ENCODE results near the gene PXT1. TPM values are rescaled to one million over a fixed set of nuclear protein-coding genes. Genes with fewer than 3 reads are reported as not detected.
A peak's percentile ranks its signal among the peaks of the same experiment; 100 is the strongest.
"Not testable (repeated sequence)": the region's sequence is repeated elsewhere in the genome, so short reads cannot be mapped to it uniquely, and the experiment has no call there.

The PXT1 gene
- total and polyA plus RNA-seq, 7 experiments from 2014 or later: 0.15 to 0.64 (median 0.32) TPM; not detected in 2

DNA sequence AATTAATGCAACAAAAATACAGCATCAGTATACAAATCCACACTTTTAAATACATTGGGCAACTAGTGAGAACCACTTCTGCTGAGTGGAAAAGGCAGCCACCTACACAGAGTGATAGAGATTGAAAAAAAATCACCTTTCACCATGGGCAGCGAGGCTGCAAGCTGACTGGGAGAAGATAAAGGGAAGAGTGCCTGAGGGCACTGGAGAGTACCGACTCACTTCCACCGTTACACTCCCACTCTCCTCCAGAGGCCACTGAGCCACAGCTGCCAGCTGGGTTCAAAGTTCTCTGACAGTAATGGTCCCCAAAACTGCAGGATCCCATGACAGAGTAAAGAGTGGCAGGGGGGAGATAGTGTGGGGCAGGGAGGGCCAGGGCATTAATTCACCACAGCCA, 24.1 kb downstream of the PXT1 start:
- Histone ChIP-seq H3K27me3 (ENCODE audit: control insufficient read depth in 2 of 2, insufficient read depth in 2 of 2, low read length in 2 of 2) (no peaks in the 10 kb centered on the region), H3K4me1 (ENCODE audit: control insufficient read depth in 2 of 2, insufficient read depth in 2 of 2, low read length in 2 of 2) (peaks cover 0 to 6% of the 10 kb centered on the region in 2 donors), H3K4me3 (ENCODE audit: low read length) (no peak overlapping the region), H3K9me3 (ENCODE audit: control insufficient read depth in 2 of 3, low read length in 3 of 3) (no peaks in the 10 kb centered on the region), H3K36me3 (ENCODE audit: control insufficient read depth in 2 of 3, insufficient read depth in 3 of 3, low read length in 3 of 3) (no peaks in the 10 kb centered on the region), H3K27ac (ENCODE audit: low read depth, low read length) (no peak overlapping the region)
- no peak for DNase-seq
- Mint-ChIP-seq H3K4me3 (no peak overlapping the region), H3K9me3 (peaks cover 0 to 2% (median 0%) of the 10 kb centered on the region in 11 donors), H3K36me3 (no peaks in the 10 kb centered on the region), H3K4me1 (peaks cover 6 to 15% (median 12%) of the 10 kb centered on the region in 7 donors), H3K27me3 (peaks cover 0 to 9% (median 0%) of the 10 kb centered on the region in 5 donors), H3K27ac (no peak overlapping the region)
- intact Hi-C loops (cut with micrococcal nuclease): no loop called here
- ChIA-PET POLR2A (interaction anchor here (0.7 to 1.6 kb wide), 4 partner anchors 135 to 180 kb away, joined by 3 to 4 read pairs (median 4); no protein-coding TSS in a partner anchor), CTCF (interaction anchor here (1.0 kb wide), 1 partner anchor 260 kb away, joined by 3 read pairs; the partner anchor contains the start of gene CDKN1A)
- ATAC-seq: no peak

DNA sequence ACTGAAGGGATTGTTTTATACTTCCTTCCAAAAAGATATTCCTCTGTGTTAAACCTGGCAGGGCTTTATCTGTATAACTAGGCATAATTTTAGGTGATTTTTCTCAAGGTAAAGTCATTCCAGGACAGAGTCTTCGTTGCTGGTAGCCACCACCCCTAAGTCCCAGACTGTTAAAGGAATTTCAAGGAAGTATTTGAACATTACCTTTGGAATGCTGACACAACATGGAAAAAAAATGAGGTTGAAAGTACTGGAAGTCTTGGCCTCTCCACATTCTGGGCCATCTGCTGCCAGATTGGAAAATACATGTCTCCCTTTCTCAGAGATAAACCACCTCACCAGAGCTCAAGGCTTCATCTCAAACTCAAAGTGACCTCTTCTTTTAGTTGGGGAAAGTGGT, 28.2 kb downstream of the PXT1 start:
- ChIA-PET CTCF (interaction anchor here (0.6 kb wide), 1 partner anchor 139 kb away, joined by 3 read pairs; no protein-coding TSS in a partner anchor), POLR2A (no interaction called here)
- H3K9me3 Mint-ChIP-seq: peaks cover 0 to 13% (median 5%) of the 10 kb centered on the region in 11 donors

DNA sequence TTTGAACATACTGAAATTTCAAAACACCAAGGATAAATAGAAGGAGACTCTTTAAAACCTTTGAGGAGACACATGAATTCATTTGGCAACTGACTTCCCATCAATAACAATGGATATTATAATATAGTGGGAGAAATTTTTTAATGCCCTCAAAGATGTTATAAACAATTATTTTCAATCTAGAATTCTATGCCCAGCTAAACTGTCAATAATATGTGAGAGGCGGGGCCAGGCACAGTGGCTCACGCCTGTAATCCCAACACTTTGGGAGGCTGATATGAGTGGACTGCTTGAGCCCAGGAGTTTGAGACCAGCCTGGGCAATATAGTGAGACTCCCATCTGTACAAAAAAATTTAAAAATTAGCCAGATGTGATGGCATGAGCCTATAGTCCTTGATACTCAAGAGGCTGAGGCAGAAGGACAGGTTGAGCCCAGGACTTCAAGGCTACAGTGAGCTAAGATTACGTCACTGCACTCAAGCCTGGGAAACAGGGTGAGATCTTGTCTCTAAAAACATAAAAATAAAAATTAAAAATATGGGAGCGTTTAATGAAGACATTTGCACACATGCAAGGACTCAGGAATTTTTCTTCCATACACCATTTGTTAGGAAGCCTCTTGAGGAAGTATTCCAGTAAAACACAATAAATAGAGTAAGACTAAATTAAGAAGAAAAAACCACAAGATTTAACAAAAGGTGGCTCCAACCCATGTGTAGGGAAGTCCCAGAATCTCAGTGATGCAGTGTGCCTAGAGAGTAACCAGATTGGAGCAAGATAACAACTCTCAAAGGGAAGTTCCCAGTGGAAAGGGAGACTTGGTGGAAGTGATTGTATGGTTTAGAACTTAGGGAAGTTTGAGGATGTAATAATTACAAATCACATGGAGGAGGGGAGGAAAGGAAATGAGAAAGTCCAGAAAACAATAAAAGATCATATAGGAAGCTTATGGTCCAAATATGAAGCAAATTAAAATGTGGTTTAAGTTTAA, 28.9 kb downstream of the PXT1 start:
- H3K27me3 Mint-ChIP-seq: peaks cover 0 to 28% (median 0%) of the 10 kb centered on the region in 5 donors
- peak overlapping the region in 1 of 10 donors; percentile 14 for H3K4me3 Mint-ChIP-seq
- intact Hi-C loops (cut with micrococcal nuclease): no loop called here
- H3K9me3 Mint-ChIP-seq: peaks cover 0 to 13% (median 5%) of the 10 kb centered on the region in 11 donors
- H3K36me3 Mint-ChIP-seq: peaks cover 0 to 5% (median 4%) of the 10 kb centered on the region in 5 donors
- H3K27me3 ChIP-seq (ENCODE audit: control insufficient read depth in 2 of 2, insufficient read depth in 2 of 2, low read length in 2 of 2): no peaks in the 10 kb centered on the region
- ChIA-PET POLR2A (no interaction called here), CTCF (interaction anchor here (0.6 kb wide), 1 partner anchor 140 kb away, joined by 3 read pairs; no protein-coding TSS in a partner anchor)
- H3K4me1 Mint-ChIP-seq: no peaks in the 10 kb centered on the region
- H3K27ac Mint-ChIP-seq: peak overlapping the region in 1 of 9 donors; percentile 3
- H3K36me3 ChIP-seq (ENCODE audit: control insufficient read depth in 2 of 3, insufficient read depth in 3 of 3, low read length in 3 of 3): no peaks in the 10 kb centered on the region
- ATAC-seq (no peak), DNase-seq (no peak)
- no peak overlapping the region for H3K27ac ChIP-seq (ENCODE audit: low read depth, low read length)
- no peak overlapping the region for H3K4me3 ChIP-seq (ENCODE audit: low read length)
- H3K9me3 ChIP-seq (ENCODE audit: control insufficient read depth in 2 of 3, low read length in 3 of 3): no peaks in the 10 kb centered on the region
- no peaks in the 10 kb centered on the region for H3K4me1 ChIP-seq (ENCODE audit: control insufficient read depth in 2 of 2, insufficient read depth in 2 of 2, low read length in 2 of 2)

More for the DNA sequence above, 28.2 kb downstream of the PXT1 start:
- Histone ChIP-seq H3K4me1 (ENCODE audit: control insufficient read depth in 2 of 2, insufficient read depth in 2 of 2, low read length in 2 of 2) (no peaks in the 10 kb centered on the region), H3K9me3 (ENCODE audit: control insufficient read depth in 2 of 3, low read length in 3 of 3) (no peaks in the 10 kb centered on the region), H3K27ac (ENCODE audit: low read depth, low read length) (no peak overlapping the region), H3K36me3 (ENCODE audit: control insufficient read depth in 2 of 3, insufficient read depth in 3 of 3, low read length in 3 of 3) (no peaks in the 10 kb centered on the region), H3K4me3 (ENCODE audit: low read length) (no peak overlapping the region), H3K27me3 (ENCODE audit: control insufficient read depth in 2 of 2, insufficient read depth in 2 of 2, low read length in 2 of 2) (no peaks in the 10 kb centered on the region)
- no peak overlapping the region for H3K4me3 Mint-ChIP-seq
- ATAC-seq (no peak), DNase-seq (no peak)
- intact Hi-C loops (cut with micrococcal nuclease): no loop called here
- H3K27me3 Mint-ChIP-seq: peaks cover 0 to 23% (median 0%) of the 10 kb centered on the region in 5 donors
- H3K27ac Mint-ChIP-seq: no peak overlapping the region
- peaks cover 0 to 5% (median 4%) of the 10 kb centered on the region in 5 donors for H3K36me3 Mint-ChIP-seq
- H3K4me1 Mint-ChIP-seq: no peaks in the 10 kb centered on the region

DNA sequence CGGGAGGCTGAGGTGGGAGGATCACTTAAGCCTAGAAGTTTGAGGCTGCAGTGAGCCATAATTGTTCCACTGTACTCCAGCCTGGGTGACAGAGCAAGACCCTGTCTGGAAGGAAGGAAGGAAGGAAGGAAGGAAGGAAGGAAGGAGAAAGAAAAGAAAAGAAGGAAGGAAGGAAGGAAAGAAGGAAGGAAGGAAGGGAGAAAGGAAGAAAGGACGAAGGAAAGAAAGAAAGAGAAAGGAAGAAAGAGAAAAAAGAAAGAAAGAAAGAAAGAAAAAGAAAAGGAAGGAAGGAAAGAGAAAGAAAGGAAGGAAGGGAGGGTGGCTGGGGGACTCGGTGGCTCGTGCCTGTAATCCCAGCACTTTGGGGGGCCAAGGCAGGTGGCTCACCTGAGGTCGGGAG, 32.9 kb downstream of the PXT1 start:
- H3K4me3 Mint-ChIP-seq; H3K4me1 Mint-ChIP-seq; H3K36me3 ChIP-seq (ENCODE audit: control insufficient read depth in 2 of 3, insufficient read depth in 3 of 3, low read length in 3 of 3); ATAC-seq; H3K4me1 ChIP-seq (ENCODE audit: control insufficient read depth in 2 of 2, insufficient read depth in 2 of 2, low read length in 2 of 2); CTCF ChIA-PET; H3K36me3 Mint-ChIP-seq; H3K9me3 ChIP-seq (ENCODE audit: control insufficient read depth in 2 of 3, low read length in 3 of 3); H3K27me3 ChIP-seq (ENCODE audit: control insufficient read depth in 2 of 2, insufficient read depth in 2 of 2, low read length in 2 of 2); H3K27ac ChIP-seq (ENCODE audit: low read depth, low read length); H3K4me3 ChIP-seq (ENCODE audit: low read length); DNase-seq; POLR2A ChIA-PET; intact Hi-C loops (cut with micrococcal nuclease): not testable (repeated sequence)
- H3K9me3 Mint-ChIP-seq: peaks cover 0 to 13% (median 5%) of the 10 kb centered on the region in 11 donors
- peaks cover 0 to 37% (median 0%) of the 10 kb centered on the region in 5 donors for H3K27me3 Mint-ChIP-seq
- H3K27ac Mint-ChIP-seq: peak overlapping the region in 1 of 9 donors; percentile 53

DNA sequence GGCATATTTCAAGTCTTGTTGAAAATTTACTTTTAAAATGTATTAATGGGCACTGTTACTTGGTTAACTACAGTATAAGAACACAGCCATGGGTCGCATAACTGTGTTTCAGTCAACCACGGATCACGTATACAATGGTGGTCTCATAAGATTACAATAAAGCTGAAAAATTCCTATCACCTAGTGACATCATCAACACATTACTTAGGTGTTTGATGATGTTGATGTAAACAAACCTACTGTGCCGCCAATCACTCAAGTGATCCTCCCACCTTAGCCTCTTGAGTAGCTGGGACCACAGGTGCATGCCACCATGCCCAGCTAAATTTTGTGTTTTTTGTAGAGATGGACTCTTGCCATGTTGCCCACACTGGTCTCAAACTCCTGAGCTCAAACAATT, 38.5 kb downstream of the PXT1 start:
- H3K4me3 Mint-ChIP-seq: no peak overlapping the region
- Histone ChIP-seq H3K4me3 (ENCODE audit: low read length) (no peak overlapping the region), H3K9me3 (ENCODE audit: control insufficient read depth in 2 of 3, low read length in 3 of 3) (no peaks in the 10 kb centered on the region), H3K36me3 (ENCODE audit: control insufficient read depth in 2 of 3, insufficient read depth in 3 of 3, low read length in 3 of 3) (no peaks in the 10 kb centered on the region), H3K27me3 (ENCODE audit: control insufficient read depth in 2 of 2, insufficient read depth in 2 of 2, low read length in 2 of 2) (no peaks in the 10 kb centered on the region), H3K27ac (ENCODE audit: low read depth, low read length) (no peak overlapping the region), H3K4me1 (ENCODE audit: control insufficient read depth in 2 of 2, insufficient read depth in 2 of 2, low read length in 2 of 2) (no peaks in the 10 kb centered on the region)
- intact Hi-C loops (cut with micrococcal nuclease): no loop called here
- ATAC-seq: no peak
- H3K27me3 Mint-ChIP-seq: peaks cover 3 to 37% (median 7%) of the 10 kb centered on the region in 5 donors
- H3K9me3 Mint-ChIP-seq: no peaks in the 10 kb centered on the region
- POLR2A ChIA-PET: no interaction called here
- CTCF ChIA-PET: interaction anchor here (0.6 kb wide), 1 partner anchor 485 kb away, joined by 3 read pairs; no protein-coding TSS in a partner anchor
- DNase-seq: no peak
- H3K4me1 Mint-ChIP-seq: no peaks in the 10 kb centered on the region
- H3K36me3 Mint-ChIP-seq: peaks cover 0 to 5% (median 0%) of the 10 kb centered on the region in 5 donors
- no peak overlapping the region for H3K27ac Mint-ChIP-seq

DNA sequence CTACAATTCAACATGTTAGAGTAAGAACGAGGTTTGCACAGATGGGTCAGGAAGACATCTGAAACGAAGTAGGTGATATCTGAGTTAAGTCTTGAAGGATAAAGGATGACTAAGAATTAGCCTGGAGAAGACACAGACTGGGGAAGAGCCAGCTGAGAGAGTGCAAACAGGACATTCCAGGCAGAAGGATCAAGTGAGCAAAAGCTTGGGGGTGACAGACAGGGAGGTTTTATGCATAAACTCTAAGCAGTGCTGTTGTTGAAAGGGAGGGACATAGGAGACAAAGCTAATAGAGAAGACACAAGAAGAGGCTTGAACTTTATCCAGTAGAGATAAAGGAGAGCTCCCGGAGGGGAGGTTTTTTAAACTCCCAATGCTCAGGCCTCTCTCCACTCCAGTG, 40.2 kb downstream of the PXT1 start:
- Histone ChIP-seq H3K36me3 (ENCODE audit: control insufficient read depth in 2 of 3, insufficient read depth in 3 of 3, low read length in 3 of 3) (no peaks in the 10 kb centered on the region), H3K4me3 (ENCODE audit: low read length) (no peak overlapping the region), H3K27me3 (ENCODE audit: control insufficient read depth in 2 of 2, insufficient read depth in 2 of 2, low read length in 2 of 2) (no peaks in the 10 kb centered on the region), H3K4me1 (ENCODE audit: control insufficient read depth in 2 of 2, insufficient read depth in 2 of 2, low read length in 2 of 2) (no peaks in the 10 kb centered on the region), H3K27ac (ENCODE audit: low read depth, low read length) (no peak overlapping the region), H3K9me3 (ENCODE audit: control insufficient read depth in 2 of 3, low read length in 3 of 3) (no peaks in the 10 kb centered on the region)
- DNase-seq (no peak), ATAC-seq (no peak)
- CTCF ChIA-PET: interaction anchor here (0.6 to 0.7 kb wide), 2 partner anchors 255 to 326 kb away, joined by 3 to 4 read pairs; no protein-coding TSS in a partner anchor
- H3K27me3 Mint-ChIP-seq: peaks cover 3 to 33% (median 7%) of the 10 kb centered on the region in 5 donors
- H3K4me3 Mint-ChIP-seq: peak overlapping the region in 1 of 10 donors; percentile 29
- no peaks in the 10 kb centered on the region for H3K4me1 Mint-ChIP-seq
- intact Hi-C loops (cut with micrococcal nuclease): no loop called here
- POLR2A ChIA-PET: interaction anchor here (0.5 kb wide), 1 partner anchor 949 kb away, joined by 4 read pairs; no protein-coding TSS in a partner anchor
- peaks cover 0 to 5% (median 0%) of the 10 kb centered on the region in 5 donors for H3K36me3 Mint-ChIP-seq
- H3K27ac Mint-ChIP-seq: no peak overlapping the region
- H3K9me3 Mint-ChIP-seq: no peaks in the 10 kb centered on the region
